Measurements from ENCODE around the gene DOCK2. TPM values are rescaled to one million over a fixed set of nuclear protein-coding genes. Genes with fewer than 3 reads are reported as not detected.

DOCK2 gene
- polyA plus RNA-seq, 1 donor (not counting 4 experiments of a cell fraction or from before 2014, with no cell fraction given) = 0.21 TPM

GRCh38 chr5:169897481-169897880 lies 260.4 kb downstream of the DOCK2 start:
- no peaks in the 10 kb centered on the region for H3K9me3 ChIP-seq (ENCODE audit: control insufficient read depth, low read depth, low read length)
- no peaks in the 10 kb centered on the region for H3K27me3 ChIP-seq (ENCODE audit: control insufficient read depth, extremely low read depth, insufficient read depth, low read length)
- H3K9ac ChIP-seq (ENCODE audit: control insufficient read depth, extremely low read depth, insufficient read depth, low read length) = no peak overlapping the region
- no peak overlapping the region for H3K27ac ChIP-seq (ENCODE audit: control insufficient read depth, insufficient read depth, low read length)
- TF ChIP-seq CTCF (optimal IDR thresholded peaks at IDR 0.05 in 1 of 3, IDR thresholded peaks at IDR 0.05 in 1 of 3, conservative IDR thresholded peaks at IDR 0.05 in 1 of 3; ENCODE audit: extremely low read depth in 1 of 3, insufficient read depth in 2 of 3, low read length in 3 of 3) = no peak
- TF ChIP-seq EZH2 (IDR thresholded peaks at IDR 0.05; ENCODE audit: low read length) = no peak
- H3K4me3 ChIP-seq (ENCODE audit: control insufficient read depth in 2 of 3, extremely low read depth in 1 of 3, insufficient read depth in 2 of 3, low read depth in 1 of 3, low read length in 3 of 3) = no peak overlapping the region
- no peaks in the 10 kb centered on the region for H3K79me2 ChIP-seq (ENCODE audit: control insufficient read depth, insufficient read depth, low read length)
- no peaks in the 10 kb centered on the region for H4K20me1 ChIP-seq (ENCODE audit: control insufficient read depth, extremely low read depth, insufficient read depth, low read length)
- DNase-seq (ENCODE audit: low read depth, low spot score) (no peak), FAIRE-seq (no peak)
- dilution Hi-C loops (cut with MboI; ENCODE audit: extremely low pct_ligation_motif_present, low sequenced_read_pairs) = no loop called here
- H3K9me1 ChIP-seq (ENCODE audit: control insufficient read depth, extremely low read depth, insufficient read depth, low read length) = no peaks in the 10 kb centered on the region
- no peak overlapping the region for H2AFZ ChIP-seq (ENCODE audit: control insufficient read depth, low read length)
- no peaks in the 10 kb centered on the region for H3K36me3 ChIP-seq (ENCODE audit: control insufficient read depth in 2 of 2, extremely low read depth in 1 of 2, insufficient read depth in 2 of 2, low read length in 2 of 2)
- no peaks in the 10 kb centered on the region for H3K4me1 ChIP-seq (ENCODE audit: control insufficient read depth, extremely low read depth, insufficient read depth, low read length)
- H3K4me2 ChIP-seq (ENCODE audit: control insufficient read depth, extremely low read depth, insufficient read depth, low read depth, low read length) = no peak overlapping the region

GRCh38 chr5:169901896-169902295 lies 264.8 kb downstream of the DOCK2 start:
- FAIRE-seq (no peak), DNase-seq (ENCODE audit: low read depth, low spot score) (no peak)
- H3K4me3 ChIP-seq (ENCODE audit: control insufficient read depth in 2 of 3, extremely low read depth in 1 of 3, insufficient read depth in 2 of 3, low read depth in 1 of 3, low read length in 3 of 3) = no peak overlapping the region
- H3K9me3 ChIP-seq (ENCODE audit: control insufficient read depth, low read depth, low read length) = no peaks in the 10 kb centered on the region
- no peaks in the 10 kb centered on the region for H3K9me1 ChIP-seq (ENCODE audit: control insufficient read depth, extremely low read depth, insufficient read depth, low read length)
- no peaks in the 10 kb centered on the region for H4K20me1 ChIP-seq (ENCODE audit: control insufficient read depth, extremely low read depth, insufficient read depth, low read length)
- no peaks in the 10 kb centered on the region for H3K27me3 ChIP-seq (ENCODE audit: control insufficient read depth, extremely low read depth, insufficient read depth, low read length)
- no peak overlapping the region for H3K9ac ChIP-seq (ENCODE audit: control insufficient read depth, extremely low read depth, insufficient read depth, low read length)
- H3K4me1 ChIP-seq (ENCODE audit: control insufficient read depth, extremely low read depth, insufficient read depth, low read length) = no peaks in the 10 kb centered on the region
- dilution Hi-C loops (cut with MboI; ENCODE audit: extremely low pct_ligation_motif_present, low sequenced_read_pairs) = no loop called here
- no peaks in the 10 kb centered on the region for H3K79me2 ChIP-seq (ENCODE audit: control insufficient read depth, insufficient read depth, low read length)
- TF ChIP-seq CTCF (optimal IDR thresholded peaks at IDR 0.05 in 1 of 3, IDR thresholded peaks at IDR 0.05 in 1 of 3, conservative IDR thresholded peaks at IDR 0.05 in 1 of 3; ENCODE audit: extremely low read depth in 1 of 3, insufficient read depth in 2 of 3, low read length in 3 of 3) (no peak), EZH2 (IDR thresholded peaks at IDR 0.05; ENCODE audit: low read length) (no peak)
- no peak overlapping the region for H2AFZ ChIP-seq (ENCODE audit: control insufficient read depth, low read length)
- H3K4me2 ChIP-seq (ENCODE audit: control insufficient read depth, extremely low read depth, insufficient read depth, low read depth, low read length) = no peak overlapping the region
- H3K36me3 ChIP-seq (ENCODE audit: control insufficient read depth in 2 of 2, extremely low read depth in 1 of 2, insufficient read depth in 2 of 2, low read length in 2 of 2) = no peaks in the 10 kb centered on the region
- no peak overlapping the region for H3K27ac ChIP-seq (ENCODE audit: control insufficient read depth, insufficient read depth, low read length)

All from keratinocyte (primary cell).